Activated naive CD4-positive, alpha-beta T cell (primary cell): ENCODE data around the gene ACOXL.

ENCODE experiments used
- DNase-seq, 4 experiments: peaks; one replicate each; lab custom pipeline; 2025; lab: John Stamatoyannopoulos, UW

The ACOXL gene

GRCh38 chr2:110858135-110858725 is 125.9 kb downstream of the ACOXL start:
- DNase-seq, result peak in 1 of 4 experiments; percentile 28

- DNase-seq, result no peak
Observed at GRCh38 chr2:110858993-110859701, 126.8 kb downstream of the ACOXL start.

- no peak for DNase-seq
Observed at GRCh38 chr2:110860630-110861029, 128.3 kb downstream of the ACOXL start.

- DNase-seq, result no peak
Observed at GRCh38 chr2:110861616-110862260, 129.4 kb downstream of the ACOXL start.

GRCh38 chr2:110863726-110864125 is 131.4 kb downstream of the ACOXL start:
- no peak for DNase-seq

GRCh38 chr2:110864176-110864575 is 131.8 kb downstream of the ACOXL start:
- DNase-seq, result no peak

- no peak for DNase-seq
Observed at GRCh38 chr2:110864731-110865130, 132.4 kb downstream of the ACOXL start.

GRCh38 chr2:110865188-110865587 is 132.8 kb downstream of the ACOXL start:
- DNase-seq, result no peak

- no peak for DNase-seq
Observed at GRCh38 chr2:110866045-110866444, 133.7 kb downstream of the ACOXL start.

GRCh38 chr2:110866466-110866865 is 134.1 kb downstream of the ACOXL start:
- DNase-seq, result no peak

GRCh38 chr2:110867078-110867477 is 134.7 kb downstream of the ACOXL start:
- no peak for DNase-seq

GRCh38 chr2:110868971-110869370 is 136.6 kb downstream of the ACOXL start:
- DNase-seq, result no peak

GRCh38 chr2:110869472-110870446 is 137.4 kb downstream of the ACOXL start:
- DNase-seq, result no peak

- no peak for DNase-seq
Observed at GRCh38 chr2:110870545-110870944, 138.2 kb downstream of the ACOXL start.

- DNase-seq, result no peak
Observed at GRCh38 chr2:110871637-110872036, 139.3 kb downstream of the ACOXL start.

GRCh38 chr2:110872521-110872920 is 140.1 kb downstream of the ACOXL start:
- no peak for DNase-seq

GRCh38 chr2:110873056-110873502 is 140.7 kb downstream of the ACOXL start:
- DNase-seq, result no peak

GRCh38 chr2:110873597-110874452 is 141.5 kb downstream of the ACOXL start:
- DNase-seq, result no peak

GRCh38 chr2:110874453-110875383 is 142.3 kb downstream of the ACOXL start:
- no peak for DNase-seq

- DNase-seq, result no peak
Observed at GRCh38 chr2:110875384-110875725, 143.0 kb downstream of the ACOXL start.
